GM12878 (cell line): Measurements from ENCODE around the gene AFMID. TPM values are rescaled to one million over a fixed set of nuclear protein-coding genes. Genes with fewer than 3 reads are reported as not detected.

Experiments
- ATAC-seq: fragments of 200-7000 bp; cut with Tn5 transposase; 3 replicates; pipeline ENCODE4 v1.9.1; 2020; ENCODE audit warnings: mild to moderate bottlenecking, moderate library complexity
- BruUV-seq: library from RNA; stranded (reverse); fragments of 400-500 nt; replicated peaks from 2 replicates; lab custom pipeline; 2021; lab: Mats Ljungman, UMichigan
- CTCF ChIA-PET: fragments of 300-600 bp; sonication (Branson Sonifier 250); formaldehyde crosslinking; extraction: SDS; loops from one replicate; lab custom pipeline; 2021; ENCODE audit warnings: inconsistent platforms; lab: Yijun Ruan, JAX
- POLR2A ChIA-PET: fragments of 350-600 bp; formaldehyde crosslinking; extraction: SDS; loops from one replicate; lab custom pipeline; 2021; ENCODE audit warnings: inconsistent platforms; lab: Charles Lee
- RAD21 ChIA-PET: fragments of 300-600 bp; sonication (Branson Sonifier 250); formaldehyde crosslinking; loops from one replicate; lab custom pipeline; 2023; ENCODE audit warnings: antibody characterized with exemption; ENCODE audit not compliant: unreplicated experiment; lab: Charles Lee
- SMC1A ChIA-PET: fragments of 300-600 bp; sonication (Branson Sonifier 250); formaldehyde crosslinking; loops from one replicate; lab custom pipeline; 2023; ENCODE audit not compliant: unreplicated experiment, uncharacterized antibody; lab: Charles Lee
- DNase-seq: peaks from one replicate; pipeline ENCODE4 v3.0.0-alpha.2; 2011; ENCODE audit warnings: low read depth, low spot score
- FAIRE-seq: peaks from 3 replicates; lab custom pipeline; 2011; peaks lifted over from hg19 to GRCh38; lab: Jason Lieb, UNC
- H2AFZ ChIP-seq: 2 replicates; pipeline ENCODE4 v1.6.0; 2011; ENCODE audit warnings: low read depth, low read length, control low read depth; ENCODE audit not compliant: control insufficient read depth
- H3K27ac ChIP-seq: 2 replicates; pipeline ENCODE4 v1.5.1; 2011; ENCODE audit warnings: control low read depth; ENCODE audit not compliant: control insufficient read depth, insufficient read depth
- H3K27me3 ChIP-seq, 2 experiments: replicated peaks in 1 of 2; 2 replicates each; pipeline versions ENCODE4 v1.6.0 to v1.6.1; 2011; ENCODE audit warnings: low read length in 1 of 2; ENCODE audit not compliant: control insufficient read depth in 2 of 2, insufficient read depth in 2 of 2
- H3K36me3 ChIP-seq, 2 experiments: 2 replicates each; pipeline ENCODE4 v1.5.1; 2011; ENCODE audit warnings: low read length in 1 of 2; ENCODE audit not compliant: control insufficient read depth in 2 of 2, insufficient read depth in 2 of 2
- H3K4me1 ChIP-seq: 2 replicates; pipeline ENCODE4 v1.6.1; 2011; ENCODE audit warnings: mild to moderate bottlenecking, low read length, moderate library complexity, mixed read lengths; ENCODE audit not compliant: control insufficient read depth, insufficient read depth
- H3K4me2 ChIP-seq: 2 replicates; pipeline ENCODE4 v1.6.0; 2011; ENCODE audit warnings: control low read depth; ENCODE audit not compliant: control insufficient read depth, insufficient read depth
- H3K4me3 ChIP-seq: fragments of 200-600 bp; sonication (generic); 2 replicates; pipeline ENCODE4 v1.5.1; 2016
- H3K79me2 ChIP-seq: 2 replicates; pipeline ENCODE4 v1.6.0; 2011; ENCODE audit warnings: low read length; ENCODE audit not compliant: control insufficient read depth, insufficient read depth
- H3K9ac ChIP-seq: 2 replicates; pipeline ENCODE4 v1.8.0; 2011; ENCODE audit warnings: low read length, control low read depth, mixed read lengths; ENCODE audit not compliant: control insufficient read depth, insufficient read depth
- H3K9me3 ChIP-seq: replicated peaks from 3 replicates; pipeline ENCODE4 v1.5.1; 2011; ENCODE audit warnings: mild to moderate bottlenecking, low read length; ENCODE audit not compliant: control insufficient read depth, insufficient read depth
- H4K20me1 ChIP-seq: 2 replicates; pipeline ENCODE4 v1.6.0; 2011; ENCODE audit not compliant: control insufficient read depth, insufficient read depth
- BCL11A ChIP-seq: IDR thresholded peaks from 2 replicates; pipeline ENCODE4 v1.6.1; 2011; ENCODE audit warnings: low read depth, low read length
- EGR1 ChIP-seq, 2 experiments: IDR thresholded peaks; 1 replicate in 1 of 2; 2 replicates in 1 of 2; pipeline ENCODE4 v1.6.1; 2011 to 2012; ENCODE audit warnings: low read depth in 2 of 2, low read length in 2 of 2, borderline replicate concordance in 1 of 2, mild to moderate bottlenecking in 1 of 2, moderate library complexity in 1 of 2
- NR2C2 ChIP-seq: IDR thresholded peaks from 2 replicates; pipeline ENCODE4 v1.6.1; 2011; ENCODE audit warnings: borderline replicate concordance, low read depth; ENCODE audit not compliant: control insufficient read depth, insufficient read length
- YBX1 ChIP-seq: fragments of 450-650 bp; IDR thresholded peaks from 2 replicates; pipeline ENCODE4 v1.6.1; 2016; ENCODE audit warnings: antibody characterized with exemption
- ZBED1 ChIP-seq: IDR thresholded peaks from 2 replicates; pipeline ENCODE4 v1.6.1; 2016; ENCODE audit warnings: borderline replicate concordance
- ZNF622 ChIP-seq: fragments of 450-650 bp; IDR thresholded peaks from 2 replicates; pipeline ENCODE4 v1.6.1; 2017; ENCODE audit warnings: mild to moderate bottlenecking, inconsistent platforms
- WGBS: methylation state at CpG from one replicate; pipeline ENCODE4 v1.1.6; 2016; ENCODE audit warnings: low lambda C conversion rate; ENCODE audit not compliant: insufficient replicate concordance, insufficient coverage; ENCODE audit errors: missing lambda C conversion rate; 5-methylcytosine and 5-hydroxymethylcytosine counted together
- in situ Hi-C: fragments of 300-500 bp; cut with MboI; formaldehyde crosslinking; loops from 9 replicates; pipeline ENCODE4 v1.14.3; 2018; ENCODE audit warnings: mixed read lengths
- intact Hi-C: fragments of 100-400 bp; cut with micrococcal nuclease; formaldehyde crosslinking; loops from one replicate; pipeline ENCODE4 v1.14.2; 2022; ENCODE audit not compliant: unreplicated experiment
- polyA plus RNA-seq, 11 experiments: library from polyadenylated mRNA; depleted of rRNA in 4 of 11; unstranded in 6 of 11; stranded (reverse) in 5 of 11; fragments of >200 nt; fragmentation: Nextera tagmentation in 4 of 11; fragmentation: Illumina TruSeq in 1 of 11; extraction: Ambion mirVana in 4 of 11; extraction: Trizol in 1 of 11; gene quantifications; 1 replicate in 1 of 11; 2 replicates in 10 of 11; pipeline versions ENCODE4 v1.2.1 to v1.2.3, GENCODE V29; 2011 to 2016; ENCODE audit warnings: inconsistent platforms in 2 of 11, missing spikeins in 2 of 11, low read depth in 1 of 11
- total RNA-seq, 4 experiments: library from RNA; depleted of rRNA in 3 of 4; stranded (reverse); fragments of >200 nt in 3 of 4; fragmentation: Illumina TruSeq in 1 of 4; extraction: Trizol in 1 of 4; gene quantifications; 2 replicates each; pipeline versions ENCODE4 v1.2.1 to v1.2.3, GENCODE V29; 2013 to 2021
- TF ChIP-seq, protein P1 (sequence below): fragments of 450-650 bp; formaldehyde crosslinking; IDR thresholded peaks from 2 replicates; pipeline ENCODE4 v1.4.0; 2022; ENCODE audit warnings: mild to moderate bottlenecking, moderate library complexity
- TF ChIP-seq, protein P2 (sequence below): fragments of 450-650 bp; IDR thresholded peaks from 2 replicates; pipeline ENCODE4 v1.6.1; 2017; ENCODE audit warnings: antibody characterized with exemption, mild to moderate bottlenecking, moderate library complexity

Gene AFMID
- total and polyA plus RNA-seq, 10 of the 15 experiments (the other 5 are each of a cell fraction or from before 2014, with no cell fraction given), result 36.1 to 98.8 (median 51.6) TPM

DNA sequence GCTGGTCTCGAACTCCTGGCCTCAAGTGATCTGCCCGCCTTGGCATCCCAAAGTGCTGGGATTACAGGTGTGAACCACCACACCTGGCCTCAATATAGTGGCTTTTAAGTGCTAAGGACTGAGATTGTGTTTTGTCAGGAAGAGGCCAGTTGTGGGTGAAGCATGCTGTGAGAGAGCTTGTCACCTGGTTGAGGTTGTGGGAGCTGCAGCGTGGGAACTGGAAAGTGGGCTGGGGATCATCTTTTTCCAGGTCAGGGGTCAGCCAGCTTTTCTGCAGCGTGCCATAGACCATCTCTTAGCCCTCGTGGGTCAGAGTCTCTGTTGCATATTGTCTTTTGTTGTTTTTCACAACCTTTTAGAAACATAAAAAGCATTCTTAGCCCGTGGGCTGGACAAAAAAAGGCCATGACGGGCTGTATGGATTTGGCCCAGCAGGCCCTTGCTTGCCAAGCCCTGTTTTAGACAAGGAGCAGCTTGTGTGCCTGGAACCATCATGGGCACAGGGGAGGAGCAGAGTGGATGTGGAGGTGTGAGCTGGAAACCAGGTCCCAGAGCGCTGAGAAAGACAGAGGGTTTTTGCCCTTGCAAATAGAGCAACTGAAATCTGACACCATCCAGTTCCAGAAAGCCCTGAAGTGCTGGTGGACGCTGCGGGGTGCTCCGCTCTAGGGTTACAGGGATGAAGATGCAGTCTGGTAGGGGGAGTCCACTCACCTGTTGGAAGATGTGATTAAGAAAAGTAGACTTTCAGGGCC, 32.4 kb downstream of the AFMID start:
- H3K27ac ChIP-seq, result no peak overlapping the region
- ChIA-PET RAD21 (interaction anchor here (0.8 kb wide), 1 partner anchor 30 kb away, joined by 3 read pairs; no protein-coding TSS in a partner anchor), CTCF (interaction anchor here (0.6 to 2.1 kb wide), 5 partner anchors 31 to 1790 kb away, joined by 3 to 5 read pairs (median 3); no protein-coding TSS in a partner anchor), POLR2A (no interaction called here), SMC1A (no interaction called here)
- DNase-seq (no peak), ATAC-seq (no peak), FAIRE-seq (no peak)
- no peaks in the 10 kb centered on the region; a peak in 1 of 4 replicates for H3K27me3 ChIP-seq
- peaks cover 4 to 17% of the 10 kb centered on the region in 2 experiments; a peak in 3 of 4 replicates for H3K36me3 ChIP-seq
- no peaks in the 10 kb centered on the region for H4K20me1 ChIP-seq
- BruUV-seq, result no TSS peak
- WGBS, result 98% methylated on average over 11 of the region's 11 CpGs
- H3K4me1 ChIP-seq, result peaks cover 3% of the 10 kb centered on the region; the same call in 1 of the 2 replicates
- TF ChIP-seq ZBED1, result no peak
- TF ChIP-seq, protein P1, sequence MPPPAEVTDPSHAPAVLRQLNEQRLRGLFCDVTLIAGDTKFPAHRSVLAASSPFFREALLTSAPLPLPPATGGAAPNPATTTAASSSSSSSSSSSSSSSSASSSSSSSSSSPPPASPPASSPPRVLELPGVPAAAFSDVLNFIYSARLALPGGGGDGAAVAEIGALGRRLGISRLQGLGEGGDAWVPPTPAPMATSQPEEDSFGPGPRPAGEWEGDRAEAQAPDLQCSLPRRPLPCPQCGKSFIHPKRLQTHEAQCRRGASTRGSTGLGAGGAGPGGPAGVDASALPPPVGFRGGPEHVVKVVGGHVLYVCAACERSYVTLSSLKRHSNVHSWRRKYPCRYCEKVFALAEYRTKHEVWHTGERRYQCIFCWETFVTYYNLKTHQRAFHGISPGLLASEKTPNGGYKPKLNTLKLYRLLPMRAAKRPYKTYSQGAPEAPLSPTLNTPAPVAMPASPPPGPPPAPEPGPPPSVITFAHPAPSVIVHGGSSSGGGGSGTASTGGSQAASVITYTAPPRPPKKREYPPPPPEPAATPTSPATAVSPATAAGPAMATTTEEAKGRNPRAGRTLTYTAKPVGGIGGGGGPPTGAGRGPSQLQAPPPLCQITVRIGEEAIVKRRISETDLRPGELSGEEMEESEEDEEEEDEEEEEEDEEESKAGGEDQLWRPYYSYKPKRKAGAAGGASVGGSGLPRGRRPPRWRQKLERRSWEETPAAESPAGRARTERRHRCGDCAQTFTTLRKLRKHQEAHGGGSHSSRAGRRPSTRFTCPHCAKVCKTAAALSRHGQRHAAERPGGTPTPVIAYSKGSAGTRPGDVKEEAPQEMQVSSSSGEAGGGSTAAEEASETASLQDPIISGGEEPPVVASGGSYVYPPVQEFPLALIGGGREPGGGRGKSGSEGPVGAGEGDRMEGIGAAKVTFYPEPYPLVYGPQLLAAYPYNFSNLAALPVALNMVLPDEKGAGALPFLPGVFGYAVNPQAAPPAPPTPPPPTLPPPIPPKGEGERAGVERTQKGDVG (CRISPR knock-in tag), result no peak
- no peak for TF ChIP-seq YBX1
- TF ChIP-seq, protein P2, sequence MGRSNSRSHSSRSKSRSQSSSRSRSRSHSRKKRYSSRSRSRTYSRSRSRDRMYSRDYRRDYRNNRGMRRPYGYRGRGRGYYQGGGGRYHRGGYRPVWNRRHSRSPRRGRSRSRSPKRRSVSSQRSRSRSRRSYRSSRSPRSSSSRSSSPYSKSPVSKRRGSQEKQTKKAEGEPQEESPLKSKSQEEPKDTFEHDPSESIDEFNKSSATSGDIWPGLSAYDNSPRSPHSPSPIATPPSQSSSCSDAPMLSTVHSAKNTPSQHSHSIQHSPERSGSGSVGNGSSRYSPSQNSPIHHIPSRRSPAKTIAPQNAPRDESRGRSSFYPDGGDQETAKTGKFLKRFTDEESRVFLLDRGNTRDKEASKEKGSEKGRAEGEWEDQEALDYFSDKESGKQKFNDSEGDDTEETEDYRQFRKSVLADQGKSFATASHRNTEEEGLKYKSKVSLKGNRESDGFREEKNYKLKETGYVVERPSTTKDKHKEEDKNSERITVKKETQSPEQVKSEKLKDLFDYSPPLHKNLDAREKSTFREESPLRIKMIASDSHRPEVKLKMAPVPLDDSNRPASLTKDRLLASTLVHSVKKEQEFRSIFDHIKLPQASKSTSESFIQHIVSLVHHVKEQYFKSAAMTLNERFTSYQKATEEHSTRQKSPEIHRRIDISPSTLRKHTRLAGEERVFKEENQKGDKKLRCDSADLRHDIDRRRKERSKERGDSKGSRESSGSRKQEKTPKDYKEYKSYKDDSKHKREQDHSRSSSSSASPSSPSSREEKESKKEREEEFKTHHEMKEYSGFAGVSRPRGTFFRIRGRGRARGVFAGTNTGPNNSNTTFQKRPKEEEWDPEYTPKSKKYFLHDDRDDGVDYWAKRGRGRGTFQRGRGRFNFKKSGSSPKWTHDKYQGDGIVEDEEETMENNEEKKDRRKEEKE, result no peak
- no peak for TF ChIP-seq NR2C2
- TF ChIP-seq ZNF622, result no peak
- TF ChIP-seq BCL11A, result no peak
- no peak for TF ChIP-seq EGR1 (IDR thresholded peaks at IDR 0.05; ENCODE audit: borderline replicate concordance in 1 of 2, low read depth in 2 of 2, low read length in 2 of 2)
- intact Hi-C loops, result no loop called here
- H3K79me2 ChIP-seq, result peaks cover 19% of the 10 kb centered on the region
- H3K4me3 ChIP-seq, result no peak overlapping the region
- H3K9me3 ChIP-seq, result no peaks in the 10 kb centered on the region
- in situ Hi-C loops, result no loop called here
- H3K4me2 ChIP-seq, result no peak overlapping the region
- H2AFZ ChIP-seq, result no peak overlapping the region
- H3K9ac ChIP-seq, result no peak overlapping the region
